Upper lobe of left lung (tissue), 4 donors: ENCODE results near the gene TBXT.

ENCODE experiments used
- EP300 ChIP-seq, 4 donors: sonication (generic); formaldehyde crosslinking; IDR thresholded peaks; one replicate each; pipeline ENCODE4 v1.5.1; 2017; ENCODE audit warnings: antibody characterized with exemption in 4 of 4, control low read depth in 2 of 4
- POLR2A ChIP-seq, 4 donors: fragments of 450-650 bp; IDR thresholded peaks; one replicate each; pipeline ENCODE4 v1.5.1; 2016 to 2017; ENCODE audit warnings: antibody characterized with exemption in 4 of 4, mild to moderate bottlenecking in 2 of 4
- POLR2AphosphoS5 ChIP-seq, 2 donors: sonication (generic); formaldehyde crosslinking; IDR thresholded peaks; one replicate each; pipeline ENCODE4 v1.5.1; 2017; ENCODE audit warnings: antibody characterized with exemption in 2 of 2
- TF ChIP-seq, protein P1 (sequence below), 6 experiments: fragments of 450-650 bp in 4 of 6; fragments of 200-600 bp in 2 of 6; sonication (generic) in 2 of 6; IDR thresholded peaks; one replicate each; pipeline ENCODE4 v1.5.1; 2016 to 2019; ENCODE audit warnings: antibody characterized with exemption in 6 of 6

DNA sequence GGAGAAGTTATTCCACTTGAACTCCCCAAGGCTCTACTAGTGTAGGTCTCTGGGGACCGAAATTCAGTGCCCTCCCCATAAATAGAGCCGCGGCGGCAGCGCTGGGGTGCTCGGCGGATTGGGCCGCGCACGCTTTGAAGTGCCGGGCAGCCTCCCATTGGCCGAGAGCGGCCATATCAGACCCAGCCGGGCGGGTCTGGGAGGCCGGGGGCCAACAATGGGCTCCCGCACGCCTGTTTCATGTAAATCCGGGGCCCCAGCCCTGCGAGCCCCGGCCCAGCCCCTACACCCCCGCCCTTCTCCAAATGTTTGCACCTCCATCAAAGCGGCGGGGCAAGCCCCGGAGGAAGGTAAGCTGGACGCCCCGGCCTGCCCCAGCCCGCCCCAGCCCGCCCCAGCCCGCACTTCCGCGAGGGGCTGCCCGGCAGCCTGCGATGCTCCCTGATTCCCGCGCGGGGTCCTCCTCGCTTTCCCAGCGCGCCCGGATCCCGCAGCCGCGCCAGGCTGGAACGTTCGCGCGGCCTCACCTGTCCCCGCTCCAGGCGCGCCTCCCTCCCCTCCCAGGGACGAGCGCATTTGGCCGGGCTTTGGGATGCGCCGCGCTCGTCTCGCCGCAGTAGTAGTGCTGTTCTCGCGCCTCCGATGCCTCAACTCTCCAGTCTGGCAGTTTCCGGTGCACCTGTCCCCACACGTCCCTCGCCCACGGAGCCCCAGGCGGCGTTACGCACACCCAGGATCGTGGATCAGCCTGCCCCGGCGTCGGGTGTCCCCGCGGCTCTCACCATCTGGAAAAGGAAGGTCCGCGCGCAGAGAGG lies at the start of gene TBXT:
- TF ChIP-seq, protein P1, sequence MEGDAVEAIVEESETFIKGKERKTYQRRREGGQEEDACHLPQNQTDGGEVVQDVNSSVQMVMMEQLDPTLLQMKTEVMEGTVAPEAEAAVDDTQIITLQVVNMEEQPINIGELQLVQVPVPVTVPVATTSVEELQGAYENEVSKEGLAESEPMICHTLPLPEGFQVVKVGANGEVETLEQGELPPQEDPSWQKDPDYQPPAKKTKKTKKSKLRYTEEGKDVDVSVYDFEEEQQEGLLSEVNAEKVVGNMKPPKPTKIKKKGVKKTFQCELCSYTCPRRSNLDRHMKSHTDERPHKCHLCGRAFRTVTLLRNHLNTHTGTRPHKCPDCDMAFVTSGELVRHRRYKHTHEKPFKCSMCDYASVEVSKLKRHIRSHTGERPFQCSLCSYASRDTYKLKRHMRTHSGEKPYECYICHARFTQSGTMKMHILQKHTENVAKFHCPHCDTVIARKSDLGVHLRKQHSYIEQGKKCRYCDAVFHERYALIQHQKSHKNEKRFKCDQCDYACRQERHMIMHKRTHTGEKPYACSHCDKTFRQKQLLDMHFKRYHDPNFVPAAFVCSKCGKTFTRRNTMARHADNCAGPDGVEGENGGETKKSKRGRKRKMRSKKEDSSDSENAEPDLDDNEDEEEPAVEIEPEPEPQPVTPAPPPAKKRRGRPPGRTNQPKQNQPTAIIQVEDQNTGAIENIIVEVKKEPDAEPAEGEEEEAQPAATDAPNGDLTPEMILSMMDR (IDR thresholded peaks at IDR 0.05), result no peak
- no peak for TF ChIP-seq POLR2A (IDR thresholded peaks at IDR 0.05)
- no peak for TF ChIP-seq POLR2AphosphoS5 (IDR thresholded peaks at IDR 0.05)
- no peak for TF ChIP-seq EP300 (IDR thresholded peaks at IDR 0.05)
